Measurements from ENCODE around the gene CXCL5.

CXCL5 gene

GRCh38 chr4:73992050-73992449, 6.4 kb downstream of the CXCL5 start:
- no peak for TF ChIP-seq USF1 (IDR thresholded peaks at IDR 0.05)

DNA sequence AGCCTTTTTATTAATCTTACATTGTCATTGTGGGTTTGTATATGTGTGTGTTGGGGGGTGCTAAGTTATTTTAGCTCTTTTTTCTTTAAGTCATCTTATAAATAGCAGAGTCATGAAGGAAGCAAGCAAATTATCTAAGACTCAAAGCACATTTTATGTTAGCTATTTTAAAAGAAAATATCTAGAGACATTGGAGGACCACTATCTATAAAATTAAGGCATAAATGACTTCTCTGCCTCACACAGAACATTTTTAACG, 6.8 kb downstream of the CXCL5 start:
- TF ChIP-seq FOXM1 (IDR thresholded peaks at IDR 0.05; ENCODE audit: borderline replicate concordance, low read depth) (no peak), TCF12 (IDR thresholded peaks at IDR 0.05; ENCODE audit: low read depth) (no peak), USF1 (IDR thresholded peaks at IDR 0.05) (no peak), CEBPB (IDR thresholded peaks at IDR 0.05) (no peak), TEAD4 (IDR thresholded peaks at IDR 0.05) (no peak), EGR1 (IDR thresholded peaks at IDR 0.05) (no peak)
- TF ChIP-seq, protein P1, sequence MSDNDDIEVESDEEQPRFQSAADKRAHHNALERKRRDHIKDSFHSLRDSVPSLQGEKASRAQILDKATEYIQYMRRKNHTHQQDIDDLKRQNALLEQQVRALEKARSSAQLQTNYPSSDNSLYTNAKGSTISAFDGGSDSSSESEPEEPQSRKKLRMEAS (IDR thresholded peaks at IDR 0.05), result no peak
- TF ChIP-seq, protein P2, sequence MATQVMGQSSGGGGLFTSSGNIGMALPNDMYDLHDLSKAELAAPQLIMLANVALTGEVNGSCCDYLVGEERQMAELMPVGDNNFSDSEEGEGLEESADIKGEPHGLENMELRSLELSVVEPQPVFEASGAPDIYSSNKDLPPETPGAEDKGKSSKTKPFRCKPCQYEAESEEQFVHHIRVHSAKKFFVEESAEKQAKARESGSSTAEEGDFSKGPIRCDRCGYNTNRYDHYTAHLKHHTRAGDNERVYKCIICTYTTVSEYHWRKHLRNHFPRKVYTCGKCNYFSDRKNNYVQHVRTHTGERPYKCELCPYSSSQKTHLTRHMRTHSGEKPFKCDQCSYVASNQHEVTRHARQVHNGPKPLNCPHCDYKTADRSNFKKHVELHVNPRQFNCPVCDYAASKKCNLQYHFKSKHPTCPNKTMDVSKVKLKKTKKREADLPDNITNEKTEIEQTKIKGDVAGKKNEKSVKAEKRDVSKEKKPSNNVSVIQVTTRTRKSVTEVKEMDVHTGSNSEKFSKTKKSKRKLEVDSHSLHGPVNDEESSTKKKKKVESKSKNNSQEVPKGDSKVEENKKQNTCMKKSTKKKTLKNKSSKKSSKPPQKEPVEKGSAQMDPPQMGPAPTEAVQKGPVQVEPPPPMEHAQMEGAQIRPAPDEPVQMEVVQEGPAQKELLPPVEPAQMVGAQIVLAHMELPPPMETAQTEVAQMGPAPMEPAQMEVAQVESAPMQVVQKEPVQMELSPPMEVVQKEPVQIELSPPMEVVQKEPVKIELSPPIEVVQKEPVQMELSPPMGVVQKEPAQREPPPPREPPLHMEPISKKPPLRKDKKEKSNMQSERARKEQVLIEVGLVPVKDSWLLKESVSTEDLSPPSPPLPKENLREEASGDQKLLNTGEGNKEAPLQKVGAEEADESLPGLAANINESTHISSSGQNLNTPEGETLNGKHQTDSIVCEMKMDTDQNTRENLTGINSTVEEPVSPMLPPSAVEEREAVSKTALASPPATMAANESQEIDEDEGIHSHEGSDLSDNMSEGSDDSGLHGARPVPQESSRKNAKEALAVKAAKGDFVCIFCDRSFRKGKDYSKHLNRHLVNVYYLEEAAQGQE (IDR thresholded peaks at IDR 0.05; ENCODE audit: low read depth), result no peak

DNA sequence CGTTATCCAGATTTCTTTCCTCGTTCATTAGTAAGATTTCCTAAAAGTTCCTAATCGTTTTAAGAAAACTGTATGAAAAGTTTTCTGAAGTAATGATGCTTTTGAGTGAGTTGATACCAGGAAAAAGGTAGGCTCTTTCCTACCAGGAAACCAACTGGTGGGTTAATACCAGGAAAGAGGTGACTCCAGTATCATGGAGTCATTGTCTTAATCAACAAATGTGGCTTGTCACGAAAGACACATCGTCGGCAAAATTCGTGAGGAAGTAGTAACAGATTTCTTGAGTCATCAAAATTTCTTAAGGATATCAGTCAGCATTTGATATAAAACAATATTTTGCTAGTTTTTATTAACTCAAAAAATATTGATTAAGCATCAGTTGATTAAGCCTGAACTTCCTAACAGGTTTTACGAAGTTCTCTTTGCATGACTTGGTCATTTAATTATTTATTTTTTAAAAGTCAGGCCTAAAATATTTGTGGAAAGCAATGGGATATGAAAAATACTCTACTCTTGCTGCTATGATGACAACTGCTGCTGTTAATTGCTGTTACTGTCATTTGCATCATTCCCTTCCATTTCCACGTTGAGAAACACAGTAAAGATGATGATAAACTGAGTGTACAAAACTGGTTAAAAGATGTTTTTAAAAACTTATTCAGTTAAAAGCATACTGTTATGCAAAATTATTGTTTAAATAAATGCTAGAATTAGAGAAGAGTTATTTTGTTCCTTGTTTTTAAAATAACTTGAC, 7.3 kb downstream of the CXCL5 start:
- no peak for TF ChIP-seq CREB1 (IDR thresholded peaks at IDR 0.05; ENCODE audit: low read depth)

DNA sequence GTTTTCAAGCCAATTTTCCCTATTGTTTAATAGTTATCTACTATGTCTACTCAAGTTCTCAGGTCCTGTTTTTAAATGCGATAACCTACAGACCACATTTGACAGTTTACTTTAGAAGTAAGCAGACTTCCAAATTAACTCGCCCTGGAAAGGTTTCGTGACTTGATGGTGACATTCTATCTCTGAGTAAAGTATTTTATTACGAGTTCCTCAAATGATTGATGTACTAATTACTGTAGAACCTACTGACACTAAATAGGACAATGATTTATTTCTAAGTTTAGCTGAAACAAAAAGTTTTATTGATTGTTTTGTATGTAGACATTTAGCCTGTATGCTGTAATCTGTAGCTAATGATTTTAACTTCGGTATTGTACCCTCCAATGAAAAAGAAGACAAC, 8.5 kb downstream of the CXCL5 start:
- no peak for TF ChIP-seq EGR1 (IDR thresholded peaks at IDR 0.05)
- no peak for TF ChIP-seq RAD21 (IDR thresholded peaks at IDR 0.05; ENCODE audit: low read depth)
- TF ChIP-seq NFIC (IDR thresholded peaks at IDR 0.05), result no peak
- no peak for TF ChIP-seq TAF1 (IDR thresholded peaks at IDR 0.05; ENCODE audit: low read depth)
- no peak for TF ChIP-seq TEAD4 (IDR thresholded peaks at IDR 0.05)
- no peak for TF ChIP-seq TCF12 (IDR thresholded peaks at IDR 0.05; ENCODE audit: low read depth)

- no peak for TF ChIP-seq YY1 (IDR thresholded peaks at IDR 0.05; ENCODE audit: low read depth)
- no peak for TF ChIP-seq USF1 (IDR thresholded peaks at IDR 0.05)
- TF ChIP-seq CREB1 (IDR thresholded peaks at IDR 0.05; ENCODE audit: low read depth), result no peak
- TF ChIP-seq TAF1 (IDR thresholded peaks at IDR 0.05; ENCODE audit: low read depth), result no peak
- TF ChIP-seq, protein P2 (IDR thresholded peaks at IDR 0.05; ENCODE audit: low read depth), result no peak
- TF ChIP-seq CEBPB (IDR thresholded peaks at IDR 0.05), result no peak
- TF ChIP-seq FOXM1 (IDR thresholded peaks at IDR 0.05; ENCODE audit: borderline replicate concordance, low read depth), result no peak
- TF ChIP-seq RAD21 (IDR thresholded peaks at IDR 0.05; ENCODE audit: low read depth), result no peak
- no peak for TF ChIP-seq NFIC (IDR thresholded peaks at IDR 0.05)
- no peak for TF ChIP-seq TEAD4 (IDR thresholded peaks at IDR 0.05)
- TF ChIP-seq EP300 (IDR thresholded peaks at IDR 0.05; ENCODE audit: borderline replicate concordance), result no peak
- TF ChIP-seq, protein P1 (IDR thresholded peaks at IDR 0.05), result no peak
- no peak for TF ChIP-seq EGR1 (IDR thresholded peaks at IDR 0.05)
- TF ChIP-seq ZBTB7A (IDR thresholded peaks at IDR 0.05; ENCODE audit: low read depth), result no peak
- no peak for TF ChIP-seq TCF12 (IDR thresholded peaks at IDR 0.05; ENCODE audit: low read depth)
Observed at GRCh38 chr4:73989031-73989430, 9.4 kb downstream of the CXCL5 start.

DNA sequence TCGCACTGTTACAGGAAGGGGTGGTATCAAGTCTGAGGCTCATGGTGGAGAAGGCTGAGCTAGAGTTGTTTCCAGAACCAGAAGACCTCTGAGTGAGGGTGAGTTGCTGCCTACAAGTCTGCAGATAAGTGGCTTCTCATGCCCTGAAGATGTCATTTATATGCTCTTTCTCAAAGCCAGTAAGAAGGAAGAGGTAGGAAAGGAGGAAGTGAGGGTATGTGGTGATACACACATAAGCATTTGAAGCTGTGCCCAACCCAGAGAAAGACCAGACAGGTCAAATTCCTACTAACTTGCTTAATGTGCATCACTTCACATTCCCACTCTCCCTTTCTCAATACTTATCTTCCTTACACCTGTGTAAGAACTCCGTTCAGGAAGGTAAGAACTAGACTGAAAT, 10.4 kb downstream of the CXCL5 start, which contains the start of gene PPBP:
Gene PPBP (minus strand): TSS at position 130 of the 400 bp plus-strand sequence. CDS start 87 bp downstream, at position 43.
- TF ChIP-seq CREB1 (IDR thresholded peaks at IDR 0.05; ENCODE audit: low read depth) (no peak), TCF12 (IDR thresholded peaks at IDR 0.05; ENCODE audit: low read depth) (no peak), FOXM1 (IDR thresholded peaks at IDR 0.05; ENCODE audit: borderline replicate concordance, low read depth) (no peak), YY1 (IDR thresholded peaks at IDR 0.05; ENCODE audit: low read depth) (no peak), RAD21 (IDR thresholded peaks at IDR 0.05; ENCODE audit: low read depth) (no peak), EP300 (IDR thresholded peaks at IDR 0.05; ENCODE audit: borderline replicate concordance) (no peak), CEBPB (IDR thresholded peaks at IDR 0.05) (no peak), ZBTB7A (IDR thresholded peaks at IDR 0.05; ENCODE audit: low read depth) (no peak), EGR1 (IDR thresholded peaks at IDR 0.05) (no peak), NFIC (IDR thresholded peaks at IDR 0.05) (no peak), TEAD4 (IDR thresholded peaks at IDR 0.05) (no peak), USF1 (IDR thresholded peaks at IDR 0.05) (no peak), TAF1 (IDR thresholded peaks at IDR 0.05; ENCODE audit: low read depth) (no peak)
- TF ChIP-seq, protein P2 (IDR thresholded peaks at IDR 0.05; ENCODE audit: low read depth), result no peak
- TF ChIP-seq, protein P1 (IDR thresholded peaks at IDR 0.05), result no peak
